K562 treated with DMSO at 1 percent for 4 hours (cell line): ENCODE data around the gene GCLM. TPM values are rescaled to one million over a fixed set of nuclear protein-coding genes. Genes with fewer than 3 reads are reported as not detected.

Experiments used
- total RNA-seq: library from RNA; unstranded; fragments of 300-600 nt; gene quantifications from 2 replicates; pipeline ENCODE4 v1.2.3, GENCODE V29; 2022; ENCODE audit not compliant: insufficient read depth

GCLM gene
- 28.4 and 31.7 TPM in 2 replicates for total RNA-seq

DNA sequence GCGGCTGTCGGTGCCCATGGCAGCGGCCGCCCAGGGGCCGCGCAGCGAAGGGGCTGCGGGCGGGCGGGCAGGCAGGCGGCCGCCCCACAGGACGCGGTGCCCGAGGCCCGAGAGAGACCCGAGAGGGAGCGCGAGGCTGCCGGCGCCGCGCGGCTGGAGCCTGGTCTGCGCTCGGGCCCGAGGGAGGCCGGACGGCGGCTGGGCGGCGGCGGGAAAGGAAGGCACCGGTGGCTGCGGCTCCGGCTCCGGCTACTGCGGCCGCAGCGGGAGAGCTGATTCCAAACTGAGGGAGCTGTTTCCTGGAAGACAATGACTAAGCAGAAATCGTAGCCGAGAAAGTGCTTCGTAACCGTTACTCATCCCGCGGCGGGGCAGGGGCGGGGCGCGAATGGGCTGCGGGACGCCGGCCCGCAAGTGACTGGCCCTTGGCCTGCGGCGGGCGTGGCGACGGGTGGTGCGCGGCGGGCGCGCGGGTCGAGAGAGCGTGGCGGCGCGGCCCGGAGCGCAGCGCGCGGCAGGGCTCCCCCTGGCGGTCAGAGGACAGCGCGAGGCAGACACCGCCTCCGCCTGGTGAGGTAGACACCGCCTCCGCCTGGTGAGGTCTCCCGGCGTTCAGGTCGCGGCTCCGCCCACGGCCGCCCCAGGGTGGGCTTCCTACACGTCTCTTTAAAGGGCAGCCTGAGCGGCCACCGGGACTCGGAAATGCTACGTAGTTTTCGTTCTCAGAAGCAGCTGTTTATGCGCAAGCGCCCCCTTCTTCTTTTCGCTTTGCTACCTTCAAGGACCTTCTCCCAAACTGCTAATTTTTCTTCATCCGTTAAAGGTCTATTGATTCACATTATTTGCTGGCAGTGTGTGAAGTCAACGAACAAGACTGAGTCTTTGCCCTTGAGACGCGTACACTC is at the start of gene GCLM:
TSS of gene GCLM (minus strand) at position 285 of the 905 bp plus-strand sequence. CDS start at position 18, 267 bp downstream.

GRCh38 chr1:93878889-93879586 is 30.2 kb downstream of the GCLM start, which contains the start of gene DNTTIP2:
Gene DNTTIP2, minus strand, starts transcription at chr1:93879206. Its CDS starts 58 bp downstream, at chr1:93879148.

Other genes starting within 250 kb of the GCLM start
- gene BCAR3, start 227.6 kb downstream of the GCLM start, total RNA-seq = 0.25 TPM in 1 of 2 replicates, not detected in the other
- 17.5 and 23.5 TPM in 2 replicates for gene DNTTIP2, start 30.2 kb downstream of the GCLM start, total RNA-seq
- gene ABCA4, start 211.7 kb upstream of the GCLM start, total RNA-seq = 0.25 and 0.74 TPM in 2 replicates